GM12872 (cell line): ENCODE results near the gene HDDC2.

Experiments
- CTCF ChIP-seq: IDR thresholded peaks from 3 replicates; pipeline ENCODE4 v1.5.1; 2011; ENCODE audit warnings: low read depth, mild to moderate bottlenecking, low read length, moderate library complexity; ENCODE audit not compliant: insufficient read depth

HDDC2 gene

GRCh38 chr6:125267806-125268523 is 33.8 kb downstream of the HDDC2 start:
- TF ChIP-seq CTCF = no peak

- no peak for TF ChIP-seq CTCF
These were observed 37.3 kb downstream of the HDDC2 start for GRCh38 chr6:125264476-125264875.

- TF ChIP-seq CTCF = no peak
These were observed 39.5 kb downstream of the HDDC2 start for GRCh38 chr6:125262016-125263013.

- no peak for TF ChIP-seq CTCF
These were observed 42.4 kb downstream of the HDDC2 start for GRCh38 chr6:125259354-125259736.

GRCh38 chr6:125258651-125259353 is 43.0 kb downstream of the HDDC2 start:
- no peak for TF ChIP-seq CTCF

- no peak for TF ChIP-seq CTCF
These were observed 44.4 kb downstream of the HDDC2 start for GRCh38 chr6:125257351-125257750.

GRCh38 chr6:125255201-125255600 is 46.6 kb downstream of the HDDC2 start:
- TF ChIP-seq CTCF = no peak
